ENCODE measurements around the gene C2CD2.

The C2CD2 gene

DNA sequence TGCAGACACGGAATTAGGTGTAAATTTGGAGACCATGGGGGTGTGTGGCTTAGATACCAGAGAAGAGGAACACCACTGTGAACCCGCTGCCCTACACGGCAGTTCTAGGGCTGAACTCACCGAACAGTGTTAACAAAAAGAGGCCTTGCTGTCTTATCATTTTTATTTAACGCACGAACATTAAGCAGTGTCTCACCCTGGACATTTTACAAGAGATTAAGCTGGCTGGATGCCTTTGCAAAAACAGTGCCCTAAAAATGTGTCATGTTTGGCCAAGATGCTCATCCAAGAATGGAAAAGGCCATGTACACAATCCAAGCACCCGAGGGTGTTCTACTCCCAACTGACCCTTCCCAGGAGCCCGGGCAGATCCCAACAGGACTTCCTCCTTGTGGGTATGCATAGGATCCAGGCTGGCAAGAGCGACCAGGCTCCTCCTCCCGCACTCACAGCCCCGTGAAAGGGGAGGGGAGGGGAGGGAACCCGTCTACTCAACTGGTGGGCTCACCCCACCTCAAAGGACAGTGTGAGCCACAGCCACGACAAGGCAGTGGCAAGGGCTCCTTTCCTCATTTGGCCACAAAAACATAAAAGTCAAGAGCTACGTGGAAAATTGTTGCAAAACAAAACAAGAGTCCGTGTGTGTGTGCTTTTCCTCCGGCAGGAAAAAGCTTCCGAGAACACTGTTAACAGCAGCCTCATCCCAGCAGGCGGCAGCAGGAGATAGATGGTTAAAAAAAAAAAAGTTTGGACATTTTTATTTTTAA lies 20.3 kb downstream of the C2CD2 start:
- DNase-seq (ENCODE audit: low read depth, low spot score): no peak

DNA sequence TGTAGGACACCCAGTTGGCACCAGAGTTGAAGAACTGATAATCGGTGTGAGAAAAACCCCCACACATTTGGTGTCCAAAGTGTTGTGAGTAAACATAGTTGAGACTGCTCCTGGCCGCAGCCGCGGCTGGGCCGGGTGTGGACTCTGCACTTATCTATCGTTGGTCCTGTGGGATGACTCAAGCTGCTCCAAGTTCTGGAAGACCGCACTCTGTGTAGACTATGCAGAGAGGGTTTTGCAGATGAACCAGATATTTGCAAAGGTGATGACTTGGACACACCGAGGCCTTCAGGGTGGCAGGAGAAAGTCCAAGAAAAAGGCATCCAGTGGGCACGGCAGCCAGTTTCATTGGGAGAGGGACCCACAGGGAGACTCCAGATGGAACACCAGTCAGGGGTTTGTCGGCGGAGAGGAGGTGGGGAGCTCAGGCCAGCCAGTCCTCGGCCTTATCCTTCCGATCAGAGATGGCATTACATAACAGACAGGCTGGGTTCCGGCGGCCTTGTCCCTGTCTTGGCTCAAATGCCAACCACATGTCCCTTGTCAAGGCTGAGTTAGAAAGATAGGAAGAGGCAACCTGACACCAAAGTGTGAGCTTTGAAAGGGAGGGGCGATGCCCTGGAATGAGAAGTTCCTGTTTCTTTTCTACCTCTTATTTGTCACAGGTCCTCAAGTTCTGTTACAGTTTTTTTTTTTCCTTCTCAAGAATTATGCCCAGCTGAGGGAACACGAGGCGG lies 21.1 kb downstream of the C2CD2 start:
- no peak for DNase-seq (ENCODE audit: low read depth, low spot score)

DNA sequence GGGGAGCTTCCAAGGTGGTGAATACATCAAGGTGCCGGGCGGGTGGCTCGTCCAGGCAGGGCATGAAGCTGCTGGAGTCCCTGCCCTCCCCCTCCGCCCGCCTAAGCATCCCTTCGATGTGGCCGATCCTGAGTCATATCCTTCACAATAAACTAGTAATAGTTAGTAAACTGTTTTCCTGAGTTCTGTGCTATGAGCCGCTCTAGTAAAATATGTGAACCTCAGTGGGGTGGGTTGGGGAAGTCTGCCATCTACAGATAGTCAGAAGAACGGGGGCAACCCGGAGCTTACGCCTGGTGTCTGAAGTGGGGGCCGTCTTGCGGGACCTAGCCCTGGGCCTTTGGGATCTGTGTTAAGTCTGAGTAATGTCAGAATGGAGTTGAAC lies 21.6 kb downstream of the C2CD2 start:
- no peak for DNase-seq (ENCODE audit: low read depth, low spot score)

DNA sequence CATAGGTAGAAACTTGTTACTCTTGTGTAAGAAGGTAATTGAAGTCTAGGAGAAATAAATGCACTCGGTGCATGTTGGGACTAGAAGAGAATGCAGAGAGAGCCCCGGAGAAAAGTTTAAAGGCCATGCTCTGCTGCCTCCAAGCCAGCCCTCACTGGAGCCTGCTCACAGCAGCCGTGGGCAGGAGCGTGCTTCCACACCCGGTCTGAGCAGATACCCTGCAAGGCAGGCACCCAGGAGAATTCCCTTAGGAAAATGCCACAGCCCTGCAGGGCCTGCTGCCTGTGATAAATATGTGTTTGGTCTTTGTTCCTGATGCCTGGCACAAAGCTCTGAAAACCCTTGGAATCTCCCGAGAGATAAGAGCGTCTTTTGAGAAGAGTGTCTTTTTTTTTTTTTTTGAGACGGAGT lies 22.8 kb downstream of the C2CD2 start:
- DNase-seq (ENCODE audit: low read depth, low spot score): peak; percentile 76

DNA sequence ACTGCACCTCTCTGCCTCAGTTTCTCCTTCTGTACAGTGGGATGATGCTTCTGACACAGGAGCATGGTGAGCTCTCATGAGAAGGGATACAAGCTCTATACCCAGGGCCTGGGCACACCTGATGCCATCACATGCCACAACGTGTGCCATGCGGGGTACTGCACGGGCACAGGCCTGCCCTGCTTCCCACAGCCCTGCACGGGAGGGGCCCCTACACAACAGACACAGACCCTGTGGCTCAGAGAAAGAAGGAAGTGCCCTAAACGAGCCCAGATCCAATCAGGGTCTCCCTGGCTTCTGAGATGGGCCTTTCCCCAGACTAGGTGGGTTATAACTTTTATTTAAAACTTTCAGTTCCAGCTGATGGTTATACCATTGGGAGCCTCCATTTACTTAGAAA lies 24.6 kb downstream of the C2CD2 start:
- DNase-seq (ENCODE audit: low read depth, low spot score): no peak

DNA sequence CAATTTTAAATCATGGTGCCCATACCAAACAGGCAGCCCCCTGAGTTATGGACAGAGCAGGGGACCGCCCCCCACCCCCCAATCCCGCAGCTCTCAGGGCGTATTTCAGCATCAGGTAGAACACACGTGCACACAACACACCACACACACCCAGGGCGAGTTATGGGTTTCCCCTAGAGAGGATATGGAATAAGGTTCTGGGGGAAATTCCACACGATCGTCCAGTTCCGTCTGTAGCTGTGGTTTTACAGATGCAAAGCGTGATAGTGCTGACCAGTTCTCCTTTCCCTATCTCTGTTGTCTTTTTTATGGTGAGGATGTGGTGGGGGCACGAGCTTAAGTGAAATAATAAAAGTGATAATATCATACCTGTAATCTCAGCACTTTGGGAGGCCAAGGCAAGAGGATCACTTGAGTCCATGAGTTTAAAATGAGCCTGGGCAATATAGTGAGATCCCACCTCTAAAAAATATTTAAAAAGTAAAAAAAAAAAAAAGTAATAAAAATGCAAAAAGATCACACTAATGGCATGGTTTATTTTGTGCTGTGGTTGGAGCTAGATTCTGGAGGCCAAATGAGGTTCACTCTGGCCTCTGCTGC lies 25.1 kb downstream of the C2CD2 start:
- no peak for DNase-seq (ENCODE audit: low read depth, low spot score)

DNA sequence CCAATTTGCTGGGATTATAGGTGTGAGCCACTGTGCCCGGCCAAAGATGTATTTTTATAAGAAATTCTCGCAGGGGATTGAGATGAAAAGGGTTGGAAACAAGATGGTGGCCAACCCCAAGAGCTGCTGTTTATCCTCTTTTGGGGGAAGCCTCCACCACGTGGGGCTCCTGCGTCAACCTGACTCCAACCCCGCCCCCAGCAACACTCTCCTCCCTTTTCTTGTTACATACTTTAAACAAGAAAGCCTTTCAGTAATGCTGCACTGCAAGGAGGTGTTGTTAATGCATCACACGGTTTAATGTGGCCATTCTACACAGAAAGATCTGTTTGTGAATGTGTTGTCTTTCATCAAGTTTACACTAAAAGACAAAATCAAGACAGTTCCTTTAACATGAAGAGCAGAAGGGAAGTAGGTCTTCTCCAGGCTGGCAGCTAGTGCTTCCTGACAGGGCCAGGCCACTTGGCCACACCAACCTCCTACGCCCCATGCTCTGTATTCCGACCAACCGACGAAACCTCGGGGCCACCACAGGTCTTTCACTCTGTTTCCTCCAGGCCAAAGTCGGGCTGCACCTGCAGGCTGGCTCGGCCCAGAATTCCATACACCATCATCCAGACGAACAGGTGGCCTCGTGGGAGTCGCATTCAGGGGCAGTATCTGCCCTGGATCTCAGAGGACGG lies 25.9 kb downstream of the C2CD2 start:
- DNase-seq (ENCODE audit: low read depth, low spot score): no peak

DNA sequence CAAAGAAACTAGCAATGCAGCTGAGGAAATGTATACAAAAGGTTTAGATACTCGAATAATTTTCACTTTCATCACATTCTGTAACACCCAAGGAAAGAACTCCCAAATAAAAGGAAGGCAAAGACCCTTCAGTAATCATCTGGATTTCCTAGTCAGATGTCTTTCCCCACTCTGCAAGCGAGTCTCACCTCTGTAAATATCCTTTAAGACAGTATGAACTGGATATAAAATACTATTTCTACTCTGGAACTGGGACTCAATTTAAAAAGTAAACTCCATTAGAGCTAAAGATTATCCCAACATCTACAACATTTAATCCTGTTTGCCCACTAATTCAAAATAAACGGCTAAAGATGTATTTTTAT lies 27.0 kb downstream of the C2CD2 start:
- DNase-seq (ENCODE audit: low read depth, low spot score): no peak

DNA sequence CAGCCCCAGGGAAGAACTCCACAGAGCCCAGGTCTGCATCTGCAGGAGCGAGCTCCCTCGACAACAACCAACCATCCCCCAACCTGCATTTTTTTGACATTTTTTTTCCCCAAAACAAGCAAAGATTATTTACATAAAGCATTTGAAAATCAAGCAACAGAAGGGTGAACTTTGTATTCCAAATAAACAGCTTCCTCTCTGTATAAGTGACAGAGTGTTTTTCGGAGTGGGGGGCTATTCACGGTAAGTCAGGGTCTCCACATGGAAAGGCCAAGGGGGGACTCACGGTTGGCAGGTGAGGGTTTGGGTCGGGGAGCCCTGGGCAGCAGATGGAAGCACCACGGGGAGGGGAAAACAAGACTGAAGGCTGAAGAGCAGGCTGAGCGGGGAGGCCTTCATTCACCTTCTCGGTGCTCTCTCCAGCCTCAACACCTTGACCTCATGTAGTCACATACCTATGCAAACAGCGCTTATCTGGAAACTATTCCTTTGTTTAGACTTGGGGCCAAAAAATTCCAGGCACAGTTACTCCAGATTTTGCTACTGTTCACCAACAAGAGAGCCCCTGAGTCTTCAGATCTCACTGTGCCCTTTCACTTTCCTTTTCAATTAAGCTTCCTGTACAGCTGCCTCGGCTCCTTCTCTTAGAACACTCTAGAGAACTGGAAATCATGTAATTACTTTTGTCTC lies 27.6 kb downstream of the C2CD2 start:
- peak; percentile 56 for DNase-seq (ENCODE audit: low read depth, low spot score)

DNA sequence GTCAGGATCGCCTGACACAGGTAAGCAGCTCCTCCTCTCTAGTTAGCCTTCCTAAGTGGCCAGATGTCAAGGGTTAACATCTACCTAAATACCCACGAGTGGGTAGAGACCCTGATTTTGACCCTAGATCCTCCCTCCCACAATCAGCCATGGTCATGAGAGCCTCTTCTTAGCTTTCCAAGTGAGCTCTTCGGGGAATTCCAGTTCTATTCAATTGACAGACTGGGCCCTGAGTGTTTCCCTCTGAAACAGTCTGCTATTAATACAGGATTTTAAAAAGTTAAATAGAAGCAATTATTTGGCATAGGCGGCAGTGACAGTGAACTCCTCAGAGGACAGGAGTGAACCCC lies 28.1 kb downstream of the C2CD2 start:
- no peak for DNase-seq (ENCODE audit: low read depth, low spot score)

DNA sequence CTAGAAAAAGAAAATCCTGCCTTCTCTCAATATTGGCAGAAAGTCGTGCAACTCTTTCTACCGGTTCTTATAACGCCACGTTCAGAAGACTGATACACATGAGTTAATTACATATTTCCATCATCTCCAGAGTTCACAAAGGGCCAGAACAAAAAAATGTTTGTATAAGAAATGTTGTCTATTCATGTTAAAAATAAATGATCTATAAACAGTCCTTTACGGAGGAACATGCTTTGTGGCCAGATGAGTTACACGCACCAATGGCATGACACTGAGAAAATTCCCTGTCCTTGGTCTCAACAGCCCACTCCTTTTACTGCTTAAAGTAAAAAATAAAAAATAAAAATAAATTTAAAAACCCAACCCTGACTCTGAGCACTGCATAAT lies 29.5 kb downstream of the C2CD2 start:
- DNase-seq (ENCODE audit: low read depth, low spot score): no peak

DNA sequence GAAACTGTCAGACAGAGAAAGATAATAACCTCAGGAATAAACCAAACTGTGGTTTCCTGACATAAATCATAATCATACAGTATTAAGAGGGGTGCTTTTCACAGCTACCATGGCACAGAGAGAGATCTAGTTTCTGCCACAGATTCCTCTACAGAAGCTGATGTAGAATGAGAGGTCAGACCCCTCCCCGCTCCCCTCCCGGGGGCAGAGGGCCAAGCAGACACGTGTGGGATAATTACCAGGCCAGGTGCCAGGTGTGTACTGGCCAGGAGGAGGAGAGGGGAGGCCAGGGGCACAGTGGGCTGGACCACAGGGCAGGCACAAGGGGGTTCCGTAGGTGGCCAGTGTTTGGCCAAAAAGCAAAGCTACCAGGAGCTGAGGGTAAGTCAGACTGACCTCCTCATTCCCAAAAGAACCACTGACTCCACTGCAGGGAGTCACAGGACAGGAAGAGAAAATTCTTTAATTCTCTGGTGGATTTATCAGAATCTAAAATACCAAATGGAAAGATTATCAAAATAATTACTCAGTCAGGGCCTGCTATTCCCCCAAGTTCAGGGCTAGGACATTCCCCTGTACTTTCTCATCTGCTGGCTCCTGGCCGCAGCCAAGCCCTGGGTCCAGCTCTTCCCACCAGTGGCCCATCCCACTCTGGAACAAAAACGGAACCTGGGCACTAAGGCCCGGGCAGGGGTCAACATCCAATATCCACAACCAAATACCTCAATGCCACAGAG lies 30.0 kb downstream of the C2CD2 start:
- no peak for DNase-seq (ENCODE audit: low read depth, low spot score)

DNA sequence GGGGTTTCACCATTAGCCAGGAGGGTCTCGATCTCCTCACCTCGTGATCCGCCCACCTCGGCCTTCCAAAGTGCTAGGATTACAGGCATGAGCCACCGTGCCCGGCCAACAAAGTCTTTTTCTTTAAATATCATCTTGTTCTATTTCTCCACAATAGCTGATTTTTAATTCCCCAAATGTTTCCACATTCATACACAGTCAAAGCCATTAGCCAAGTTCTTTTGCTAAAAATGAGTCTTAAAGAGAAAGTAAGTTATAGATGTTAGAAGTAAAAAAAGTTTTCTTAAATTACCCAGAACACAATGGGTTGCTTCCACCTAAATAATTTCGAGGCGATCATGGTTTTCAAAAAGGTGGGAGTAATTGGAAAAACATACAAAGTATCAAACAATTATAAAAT lies 30.6 kb downstream of the C2CD2 start:
- DNase-seq (ENCODE audit: low read depth, low spot score): no peak

DNA sequence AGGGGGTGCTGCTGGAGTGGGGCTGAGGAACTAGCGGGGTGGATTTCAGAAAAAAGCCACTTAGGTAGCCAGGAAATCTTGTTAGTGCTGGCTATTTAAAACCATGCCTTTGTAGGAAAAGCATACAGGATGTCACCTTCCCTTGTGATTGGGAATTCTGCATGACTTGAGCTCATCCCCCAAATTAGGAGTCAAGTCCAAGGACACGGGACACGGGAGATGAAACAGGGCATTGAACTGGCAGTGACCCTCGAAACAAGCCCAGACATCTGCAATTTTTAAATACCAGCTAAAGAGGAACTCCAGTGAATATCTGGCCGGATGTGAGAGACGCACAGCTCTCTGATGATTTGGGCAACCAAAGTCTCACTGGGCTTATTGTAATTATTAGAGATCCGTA lies 32.8 kb downstream of the C2CD2 start:
- no peak for DNase-seq (ENCODE audit: low read depth, low spot score)

DNA sequence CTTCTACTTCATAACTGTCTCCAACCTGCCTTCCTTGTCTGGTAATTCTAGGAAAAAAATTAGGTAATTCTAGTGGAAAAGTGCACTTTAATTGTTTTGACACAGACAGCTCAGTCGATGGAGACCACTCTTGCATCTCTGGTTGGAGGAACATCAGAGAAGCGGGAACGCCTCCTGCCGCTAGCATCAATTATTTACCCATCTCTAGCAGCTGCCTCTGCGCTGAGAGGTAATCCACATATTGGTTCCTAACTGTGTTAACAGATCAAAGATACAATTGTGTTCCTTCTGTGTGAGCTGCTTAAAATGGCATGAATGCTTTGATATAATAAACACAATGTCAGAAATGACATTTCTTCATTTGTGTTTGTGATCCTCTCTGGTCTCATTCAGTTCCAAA lies 33.3 kb downstream of the C2CD2 start:
- DNase-seq (ENCODE audit: low read depth, low spot score): no peak

DNA sequence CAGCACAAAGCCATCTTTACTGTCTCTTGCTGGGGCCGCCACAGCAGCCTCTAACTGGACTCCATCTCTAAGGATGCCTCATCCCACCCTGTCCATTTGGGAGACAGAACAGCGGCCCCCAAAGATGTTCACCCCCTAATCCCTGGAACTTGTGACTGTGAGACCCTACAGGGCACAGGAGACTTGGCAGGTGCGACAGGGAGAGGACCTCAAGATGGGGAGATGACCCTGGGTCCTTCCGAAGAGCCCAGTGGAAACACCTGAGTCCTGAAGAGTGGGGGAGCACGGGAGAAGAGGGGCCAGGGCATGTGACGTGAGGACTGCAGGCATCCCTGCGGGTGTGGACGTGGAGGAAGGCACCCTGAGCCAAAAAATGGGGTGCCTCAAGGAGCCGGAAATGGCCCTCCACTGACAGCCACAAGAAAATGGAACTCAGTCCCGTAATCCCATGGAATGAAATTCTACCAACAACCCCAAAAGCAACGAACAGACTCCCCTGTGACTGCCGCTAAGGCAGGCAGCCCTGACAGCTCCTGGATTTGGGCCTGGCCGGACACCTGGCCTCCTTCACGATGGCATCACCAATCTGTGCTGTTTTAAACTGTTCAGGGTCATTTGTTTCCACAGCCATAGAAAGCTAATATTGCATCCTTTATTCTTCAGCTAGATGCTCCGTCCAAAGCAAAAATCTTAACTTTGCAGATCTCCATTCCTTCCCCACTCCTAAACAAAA lies 34.0 kb downstream of the C2CD2 start:
- no peak for DNase-seq (ENCODE audit: low read depth, low spot score)

DNA sequence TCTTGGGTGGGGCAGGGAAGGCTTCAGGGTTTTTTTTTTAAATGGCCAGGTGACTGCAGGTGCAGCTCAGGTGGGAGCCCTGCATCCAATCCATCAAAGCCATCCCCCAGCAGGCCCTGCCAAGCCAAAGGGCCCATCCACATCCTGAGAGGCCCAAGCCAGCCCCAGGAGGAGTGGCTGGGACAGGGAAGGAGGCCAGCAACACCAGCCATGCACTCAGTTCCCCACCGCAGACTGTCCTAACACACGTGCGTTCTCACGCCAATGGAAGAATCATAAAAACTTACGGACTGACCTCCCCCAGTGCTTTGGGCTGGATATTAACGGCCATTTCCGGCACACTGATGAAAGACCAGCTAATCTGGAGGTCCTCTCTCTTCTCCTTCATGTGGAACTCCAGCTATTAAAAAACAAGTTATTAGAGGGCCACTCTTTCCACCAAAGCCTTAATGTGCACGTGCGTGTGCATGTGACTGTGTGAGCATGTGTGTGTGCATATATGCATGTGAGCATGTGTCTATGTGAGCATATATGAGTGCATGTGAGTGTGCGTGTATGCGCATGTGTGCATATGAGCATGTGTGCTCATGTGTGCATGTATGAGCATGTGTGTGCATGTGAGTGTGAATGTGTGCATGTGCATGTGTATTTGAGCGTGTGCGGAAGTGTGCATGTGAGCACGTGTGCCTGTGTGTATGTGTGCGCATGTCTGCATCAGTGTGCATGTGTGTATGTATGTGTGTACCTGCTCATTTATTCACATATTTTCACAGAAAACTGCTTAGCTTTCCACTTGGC lies 35.1 kb downstream of the C2CD2 start:
- no peak for DNase-seq (ENCODE audit: low read depth, low spot score)

DNA sequence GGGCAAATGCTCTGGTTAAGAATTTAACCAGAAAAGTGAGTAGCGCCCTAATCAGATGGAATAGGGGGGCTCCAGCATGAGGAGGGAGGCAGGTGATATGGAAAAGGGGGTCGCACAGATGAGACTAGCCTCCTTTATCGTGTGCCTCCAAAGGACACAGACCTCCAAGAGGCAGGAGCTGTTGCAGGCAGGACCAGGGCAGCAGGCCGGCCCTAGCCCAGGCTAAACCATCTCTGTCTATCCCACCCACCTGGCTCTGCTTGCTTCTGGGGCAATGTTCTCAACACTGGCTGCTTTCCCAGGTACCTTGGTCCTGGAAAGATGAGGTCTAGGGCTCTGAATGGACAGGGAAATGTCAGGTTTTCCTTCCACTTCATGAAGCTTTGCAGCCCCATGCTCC lies 36.3 kb downstream of the C2CD2 start:
- DNase-seq (ENCODE audit: low read depth, low spot score): no peak

DNA sequence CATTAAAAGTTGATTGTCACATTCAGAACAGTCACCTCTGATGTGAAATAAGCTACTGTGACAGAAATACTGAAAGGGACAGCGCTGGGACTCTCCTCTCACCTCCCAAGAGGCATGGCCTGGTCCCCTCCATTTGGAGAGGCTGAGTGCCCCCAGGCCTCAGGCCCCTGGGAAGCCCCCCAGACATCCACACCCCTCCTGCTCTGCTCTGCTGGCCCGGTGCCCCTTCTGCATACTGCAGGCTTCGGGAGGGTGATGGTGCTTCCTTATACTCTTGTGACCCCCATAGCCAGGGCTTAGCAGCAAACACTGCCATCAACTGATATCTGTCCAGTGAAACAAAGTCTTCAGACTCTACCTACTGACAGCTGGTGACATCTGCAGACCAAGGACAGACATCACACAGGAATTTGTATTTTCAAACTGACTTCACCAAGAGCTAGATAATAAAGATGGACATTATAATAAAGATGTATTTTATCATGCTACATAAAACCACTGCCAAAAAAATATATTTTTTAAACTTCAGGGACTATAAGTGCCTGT lies 36.9 kb downstream of the C2CD2 start:
- DNase-seq (ENCODE audit: low read depth, low spot score): no peak

DNA sequence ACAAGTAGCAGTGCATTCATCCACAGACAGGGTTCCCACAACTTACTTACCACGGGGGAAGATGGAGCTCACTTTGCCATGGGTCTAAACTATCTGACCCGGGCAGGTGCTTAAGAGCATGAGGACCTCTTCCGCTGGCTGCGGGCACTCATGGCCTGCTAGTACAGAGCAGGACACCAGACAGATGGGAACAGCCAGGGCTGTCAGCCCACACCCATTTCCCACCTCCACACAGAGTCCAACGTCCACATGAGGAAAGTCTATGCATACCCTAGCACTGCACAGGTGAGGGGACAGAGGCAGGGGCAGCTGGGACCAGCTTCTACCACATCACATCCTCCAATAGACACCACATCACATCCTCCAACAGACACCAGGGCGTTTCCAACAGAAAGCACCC lies 38.9 kb downstream of the C2CD2 start:
- no peak for DNase-seq (ENCODE audit: low read depth, low spot score)
